GM19452 (cell line): ENCODE results near the gene BNIP3.

ENCODE experiments used
- ATAC-seq: cut with Tn5 transposase; IDR thresholded peaks from one replicate; pipeline ENCODE4 v1.9.1; 2021; ENCODE audit not compliant: unreplicated experiment

The BNIP3 gene

DNA sequence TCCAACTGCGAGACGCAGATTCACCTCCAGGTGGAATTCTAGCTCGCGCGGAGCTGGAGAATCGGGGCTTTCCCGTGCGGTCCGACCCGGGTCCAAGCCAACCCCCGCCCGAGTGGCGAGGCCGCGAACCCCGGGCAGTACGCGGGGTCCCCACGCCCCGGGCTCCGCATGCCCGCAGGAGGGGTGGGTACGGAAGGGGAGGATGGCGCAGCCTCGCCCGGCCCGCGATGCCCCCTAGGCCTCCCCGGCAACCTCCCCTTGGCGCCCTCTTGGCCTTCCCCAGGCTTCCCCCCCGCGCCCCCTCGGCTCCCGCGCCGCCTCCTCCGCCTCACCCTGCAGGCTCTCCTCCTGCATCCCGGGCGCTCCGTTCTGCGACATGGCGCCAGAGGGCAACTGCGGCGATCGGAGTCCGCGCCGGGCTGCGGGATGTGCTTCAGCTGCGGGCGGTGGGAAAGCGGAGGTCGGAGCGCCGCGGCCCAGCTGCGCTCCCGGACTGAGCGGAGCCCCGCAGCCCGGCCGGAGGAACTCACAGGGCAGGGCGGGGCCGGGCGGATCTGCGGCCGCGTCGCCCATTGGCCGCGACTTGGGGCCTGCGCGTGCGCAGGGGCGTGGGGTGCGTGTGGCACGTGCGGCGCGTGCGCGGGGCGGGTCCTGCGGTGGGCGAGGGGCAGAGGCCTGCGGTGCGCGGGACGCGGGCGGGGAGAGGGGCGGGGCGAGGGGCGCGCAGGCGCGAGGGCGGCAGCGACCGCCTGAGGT lies at the start of gene BNIP3:
TSS of gene BNIP3 (minus strand) at position 495 of the 756 bp plus-strand sequence. CDS start at position 378, 117 bp downstream.
- ATAC-seq, result peak; percentile 86

DNA sequence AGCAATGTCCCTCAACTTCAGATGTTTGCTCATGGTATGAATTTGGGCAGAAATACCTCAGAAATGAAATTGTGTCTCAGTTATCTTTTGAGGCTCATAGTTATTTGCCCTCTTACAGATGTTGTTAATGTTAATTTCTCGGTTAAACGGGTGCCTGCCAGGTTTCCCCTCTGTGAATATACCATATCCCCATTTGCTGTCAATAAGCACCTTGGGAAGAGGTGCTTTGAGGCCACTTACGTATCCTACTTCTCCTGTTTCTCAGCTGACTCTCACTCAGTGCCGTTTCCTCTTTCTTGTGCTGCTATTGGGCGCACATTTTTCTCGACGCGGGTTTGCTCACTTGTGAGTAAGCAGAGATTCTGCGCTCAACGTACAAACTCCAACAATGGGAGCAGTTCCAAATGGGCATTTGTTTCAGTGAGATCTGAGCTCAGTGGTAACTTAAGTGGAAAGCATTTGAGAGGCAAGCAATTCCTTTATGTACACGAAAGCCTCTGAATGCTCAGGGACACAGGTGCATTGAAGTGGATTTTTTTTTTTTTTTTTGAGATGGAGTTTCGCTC lies 49.3 kb upstream of the BNIP3 start:
- ATAC-seq, result no peak

GRCh38 chr10:132028706-132029105 lies 47.0 kb upstream of the BNIP3 start:
- no peak for ATAC-seq

- ATAC-seq, result no peak
Observed at GRCh38 chr10:132027423-132027983, 45.8 kb upstream of the BNIP3 start.

DNA sequence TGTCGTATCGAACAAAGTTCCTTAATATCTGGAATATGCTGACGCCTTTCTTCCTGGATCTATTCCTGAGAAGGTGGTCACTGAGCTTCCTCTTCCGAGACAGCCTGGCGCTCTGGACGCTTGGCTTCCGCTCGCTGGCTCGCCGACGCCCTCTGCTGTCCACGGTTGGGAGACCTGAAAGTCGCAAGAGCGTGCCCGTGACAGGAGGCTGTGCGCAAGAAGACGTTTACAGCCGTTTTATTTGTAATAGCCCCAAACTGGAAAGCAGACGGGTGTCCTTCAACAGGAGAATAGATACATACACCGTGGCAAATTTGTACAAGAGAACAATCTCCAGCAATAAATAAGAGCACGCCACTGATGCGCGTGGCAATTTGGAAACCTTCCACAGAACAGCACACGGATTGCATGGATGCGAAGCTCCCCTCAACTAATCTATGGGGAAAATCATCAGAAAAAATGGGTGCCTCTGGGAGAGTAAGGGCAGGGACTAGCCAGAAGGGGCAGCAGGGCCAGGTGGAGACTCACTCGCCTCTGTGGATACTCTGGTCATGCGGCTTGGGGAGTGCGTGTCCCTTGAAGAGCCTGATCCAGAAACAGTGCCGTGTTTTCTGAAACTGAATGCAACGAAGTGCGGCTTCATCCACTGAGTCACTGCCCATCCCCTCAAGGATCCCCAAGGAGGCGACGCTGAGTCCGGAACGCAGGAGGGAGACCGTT lies 41.5 kb upstream of the BNIP3 start:
- ATAC-seq, result peak; percentile 86

DNA sequence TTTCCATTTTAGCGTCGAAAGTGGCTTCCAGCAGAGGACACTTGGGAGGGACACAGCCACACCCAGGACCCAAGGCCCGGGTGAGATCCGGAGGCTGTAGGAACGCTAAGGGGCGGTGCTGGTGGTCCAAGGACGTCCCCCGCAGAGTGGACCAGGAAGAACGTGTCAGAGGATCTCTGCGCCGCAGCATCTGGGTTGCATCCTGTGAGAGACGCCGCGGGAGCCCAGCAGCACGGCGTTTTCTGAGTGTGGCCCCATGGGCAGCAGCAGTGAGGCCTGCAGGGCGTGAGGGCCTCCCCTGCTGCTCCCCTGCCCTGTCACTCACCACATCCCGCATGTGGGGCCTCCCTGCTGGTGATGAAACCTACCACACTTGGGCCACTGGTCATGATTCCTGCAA lies 40.5 kb upstream of the BNIP3 start:
- ATAC-seq, result no peak

GRCh38 chr10:132021504-132022143 lies 39.9 kb upstream of the BNIP3 start:
- ATAC-seq, result no peak

DNA sequence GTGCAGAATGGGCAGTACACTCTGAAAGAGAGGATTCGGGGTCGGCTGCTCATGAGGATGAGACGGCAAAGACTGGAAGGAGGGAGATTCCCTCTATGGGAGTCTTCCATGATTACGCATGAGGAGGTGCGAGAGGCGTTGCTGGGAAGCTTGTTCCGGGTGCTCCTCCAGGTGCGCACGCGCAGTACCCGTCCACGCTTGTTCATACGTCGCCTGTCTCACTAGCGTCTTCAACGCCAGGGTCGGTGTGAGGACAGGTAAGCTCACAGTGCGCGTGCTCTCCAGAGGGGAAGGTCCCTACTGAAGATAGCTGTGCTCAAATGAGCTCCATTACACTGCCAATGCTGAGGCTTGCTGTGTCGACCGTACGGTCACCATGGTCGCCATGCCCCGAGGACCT lies 39.3 kb upstream of the BNIP3 start:
- no peak for ATAC-seq

- ATAC-seq, result no peak
Observed at GRCh38 chr10:132020456-132020855, 38.7 kb upstream of the BNIP3 start.

DNA sequence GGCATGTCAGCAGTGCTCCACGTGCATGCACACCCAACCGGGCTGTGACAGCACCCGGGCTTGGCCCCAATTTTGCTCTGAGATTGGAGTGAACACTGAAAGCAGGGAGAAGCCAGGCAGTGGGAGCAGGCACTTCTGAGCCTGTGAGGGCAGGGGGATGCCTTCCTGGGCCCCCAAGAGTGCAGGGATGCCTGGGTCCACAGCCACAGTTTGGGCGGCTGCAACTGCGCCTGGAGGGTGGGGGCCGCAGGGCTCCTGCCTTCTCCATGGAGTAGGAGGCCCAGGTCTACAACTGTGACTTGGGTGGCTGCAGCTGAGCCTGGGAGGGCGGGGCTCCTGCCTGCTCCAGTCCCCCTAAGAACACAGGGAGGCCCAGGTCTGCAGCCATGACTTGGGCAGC lies 37.6 kb upstream of the BNIP3 start:
- ATAC-seq, result no peak

GRCh38 chr10:132018446-132018845 lies 36.7 kb upstream of the BNIP3 start:
- ATAC-seq, result no peak

DNA sequence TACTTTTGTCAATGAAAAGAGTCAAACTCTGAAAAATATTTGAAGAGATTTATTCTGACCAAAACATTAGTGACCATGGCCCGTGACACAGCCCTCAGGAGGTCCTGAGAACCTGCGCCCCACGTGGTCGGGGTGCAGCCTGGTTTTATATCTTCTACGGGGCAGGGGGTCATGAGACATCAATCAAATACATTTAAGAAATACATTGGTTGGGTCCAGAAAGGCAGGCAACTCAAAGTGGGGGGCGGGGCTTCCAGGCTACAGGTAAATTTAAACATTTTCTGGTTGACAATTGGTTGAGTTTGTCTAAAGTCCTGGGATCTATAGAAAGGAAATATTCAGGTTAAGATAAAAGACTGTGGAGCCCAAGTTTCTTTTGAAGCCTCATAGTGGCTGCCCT lies 34.8 kb upstream of the BNIP3 start:
- ATAC-seq, result no peak

- no peak for ATAC-seq
Observed at GRCh38 chr10:132011445-132011844, 29.7 kb upstream of the BNIP3 start.

DNA sequence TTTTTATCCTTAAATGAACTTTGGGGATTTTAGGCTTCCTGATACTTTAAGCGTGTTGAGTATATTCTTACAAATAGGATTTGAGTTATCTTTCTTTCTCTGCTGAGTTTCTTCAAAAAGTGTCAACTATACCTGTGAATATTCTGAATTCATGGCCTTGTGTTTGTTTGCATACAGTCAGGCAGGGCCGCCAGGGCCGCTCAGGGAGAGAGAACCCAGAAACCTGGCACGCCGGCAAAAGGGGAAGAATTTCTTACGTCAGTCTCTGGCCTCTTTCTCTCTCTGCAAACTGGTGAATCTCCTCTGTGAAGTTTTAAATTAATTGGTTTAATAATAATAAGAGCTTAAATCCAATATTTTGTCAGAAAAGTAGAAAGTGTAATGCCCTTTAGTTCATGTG lies 29.3 kb upstream of the BNIP3 start:
- no peak for ATAC-seq

GRCh38 chr10:132010483-132010882 lies 28.8 kb upstream of the BNIP3 start:
- no peak for ATAC-seq

- ATAC-seq, result no peak
Observed at GRCh38 chr10:132009575-132009974, 27.9 kb upstream of the BNIP3 start.

- ATAC-seq, result no peak
Observed at GRCh38 chr10:132007681-132008080, 26.0 kb upstream of the BNIP3 start.

DNA sequence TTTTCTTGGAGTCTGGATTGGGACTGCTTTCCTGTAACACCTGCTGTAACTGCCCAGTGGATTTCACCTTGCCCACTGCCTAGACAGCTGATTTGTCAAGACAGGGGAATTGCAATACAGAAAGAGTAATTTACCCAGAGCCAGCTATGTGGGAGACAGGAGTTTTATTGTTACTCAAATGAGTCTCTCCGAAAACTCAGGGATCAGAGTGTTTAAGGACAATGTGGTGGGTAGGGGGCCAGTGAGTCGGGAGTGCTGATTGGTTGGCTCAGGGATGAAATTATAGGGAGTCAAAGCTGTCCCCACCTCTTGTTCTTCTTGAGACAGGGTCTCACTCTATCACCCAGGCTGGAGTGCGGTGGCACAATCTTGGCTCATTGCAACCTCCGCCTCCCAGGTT lies 25.2 kb upstream of the BNIP3 start:
- no peak for ATAC-seq

DNA sequence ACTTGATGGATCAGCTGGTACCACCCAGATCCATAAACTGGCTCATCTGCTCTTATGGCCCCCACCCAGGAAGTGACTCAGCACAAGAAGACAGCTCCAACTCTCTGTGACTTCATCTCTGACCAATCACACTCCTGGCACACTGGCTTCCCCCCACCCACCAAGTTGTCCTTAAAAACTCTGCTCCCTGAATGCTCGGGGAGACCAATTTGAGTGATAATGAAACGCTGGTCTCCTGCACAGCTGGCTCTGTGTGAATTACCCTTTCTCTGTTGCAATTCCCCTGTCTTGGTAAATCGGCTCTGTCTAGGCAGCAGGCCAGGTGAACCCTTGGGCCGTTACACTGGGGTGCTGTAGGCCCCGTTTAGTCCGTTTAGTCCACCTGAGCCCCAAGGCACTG lies 23.4 kb upstream of the BNIP3 start:
- ATAC-seq, result no peak

GRCh38 chr10:132004052-132004451 lies 22.3 kb upstream of the BNIP3 start:
- ATAC-seq, result no peak

- ATAC-seq, result no peak
Observed at GRCh38 chr10:132003282-132003924, 21.7 kb upstream of the BNIP3 start.
